ENCODE measurements around the gene ACOT11. TPM values are rescaled to one million over a fixed set of nuclear protein-coding genes. Genes with fewer than 3 reads are reported as not detected.

ACOT11 gene
- total and polyA plus RNA-seq, 9 donors: 3.0 to 28.4 (median 14.7) TPM

GRCh38 chr1:54640361-54640760 is 92.3 kb downstream of the ACOT11 start:
- TF ChIP-seq CTCF (IDR thresholded peaks at IDR 0.05) (no peak), POLR2A (IDR thresholded peaks at IDR 0.05) (no peak), EP300 (IDR thresholded peaks at IDR 0.05) (no peak)
- Histone ChIP-seq H3K36me3 (no peaks in the 10 kb centered on the region), H3K9me3 (no peaks in the 10 kb centered on the region), H3K27ac (no peak overlapping the region), H3K4me3 (no peak overlapping the region), H3K4me1 (ENCODE audit: insufficient read depth) (no peaks in the 10 kb centered on the region), H3K27me3 (no peaks in the 10 kb centered on the region)
- intact Hi-C loops (cut with DNase I): no loop called here
- DNase-seq: no peak
- WGBS, 3 donors: 63 to 66% (median 64%) methylated on average over 4 of the region's 4 CpGs

GRCh38 chr1:54640863-54641836 is 93.1 kb downstream of the ACOT11 start, which contains the start of gene MROH7:
MROH7 (plus strand) TSS chr1:54641786; CDS start chr1:54652927, 11,141 bp downstream.
- H3K4me3 ChIP-seq: no peak within 1 kb of the TSS
- H3K27me3 ChIP-seq: no peaks in the 10 kb centered on the region
- H3K4me1 ChIP-seq (ENCODE audit: insufficient read depth): no peaks in the 10 kb centered on the region
- H3K9me3 ChIP-seq: no peaks in the 10 kb centered on the region
- no peak within 1 kb of the TSS for H3K27ac ChIP-seq
- no peak for DNase-seq
- no peaks in the 10 kb centered on the region for H3K36me3 ChIP-seq
- TF ChIP-seq POLR2A (IDR thresholded peaks at IDR 0.05): no peak
- no peak for TF ChIP-seq CTCF (IDR thresholded peaks at IDR 0.05)
- no peak for TF ChIP-seq EP300 (IDR thresholded peaks at IDR 0.05)
- intact Hi-C loops (cut with DNase I): no loop called here
- WGBS, 3 donors: 68 to 77% (median 72%) methylated on average over 8 of the region's 8 CpGs

- H3K27me3 ChIP-seq: no peaks in the 10 kb centered on the region
- intact Hi-C loops (cut with DNase I): no loop called here
- TF ChIP-seq POLR2A (IDR thresholded peaks at IDR 0.05) (no peak), CTCF (IDR thresholded peaks at IDR 0.05) (no peak), EP300 (IDR thresholded peaks at IDR 0.05) (no peak)
Measured at GRCh38 chr1:54643736-54644135, 95.7 kb downstream of the ACOT11 start.

GRCh38 chr1:54645806-54646676 is 98.0 kb downstream of the ACOT11 start:
- Histone ChIP-seq H3K4me1 (ENCODE audit: insufficient read depth) (no peaks in the 10 kb centered on the region), H3K27ac (no peak overlapping the region), H3K4me3 (no peak overlapping the region), H3K9me3 (no peaks in the 10 kb centered on the region), H3K27me3 (no peaks in the 10 kb centered on the region), H3K36me3 (no peaks in the 10 kb centered on the region)
- intact Hi-C loops (cut with DNase I): no loop called here
- 35 to 55% (median 37%) methylated on average over 7 of the region's 7 CpGs for WGBS, 3 donors
- DNase-seq: peak; percentile 26 to 57 (median 32)
- TF ChIP-seq CTCF (IDR thresholded peaks at IDR 0.05): no peak
- TF ChIP-seq EP300 (IDR thresholded peaks at IDR 0.05): no peak
- TF ChIP-seq POLR2A (IDR thresholded peaks at IDR 0.05): no peak

More at GRCh38 chr1:54643736-54644135, 95.7 kb downstream of the ACOT11 start:
- no peak for DNase-seq
- no peaks in the 10 kb centered on the region for H3K4me1 ChIP-seq (ENCODE audit: insufficient read depth)
- no peaks in the 10 kb centered on the region for H3K36me3 ChIP-seq
- no peak overlapping the region for H3K4me3 ChIP-seq
- no peak overlapping the region for H3K27ac ChIP-seq
- no peaks in the 10 kb centered on the region for H3K9me3 ChIP-seq

Measured in ovary (tissue), 9 donors.